Hepatic stellate cell (primary cell): ENCODE data around the gene MANEAL.

Experiments
- DNase-seq: peaks from one replicate; pipeline ENCODE4 v3.0.0; 2011; ENCODE audit warnings: low spot score

MANEAL gene

GRCh38 chr1:37828410-37829074 is 34.9 kb downstream of the MANEAL start:
- DNase-seq, result no peak

DNA sequence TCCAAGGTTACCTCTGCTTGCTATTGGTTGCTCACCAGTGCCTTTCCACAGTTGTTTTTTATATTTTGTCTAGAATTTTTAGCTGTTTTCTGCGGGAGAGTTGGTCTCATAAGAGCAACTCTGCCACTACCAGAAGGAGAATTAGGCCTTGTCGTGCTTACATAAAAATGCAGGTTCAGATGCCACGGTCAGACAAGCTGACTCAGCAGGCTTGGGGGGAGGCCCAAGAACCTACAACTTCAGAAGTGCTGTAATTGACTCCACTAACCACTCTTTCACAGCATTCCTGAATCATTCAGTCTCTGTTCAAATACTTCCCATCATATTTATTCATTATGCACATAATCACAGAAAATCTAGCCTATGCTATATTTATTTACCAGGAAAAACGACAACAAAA is 37.5 kb downstream of the MANEAL start:
- no peak for DNase-seq

- DNase-seq, result no peak
Observed at GRCh38 chr1:37831809-37832208, 38.2 kb downstream of the MANEAL start.

DNA sequence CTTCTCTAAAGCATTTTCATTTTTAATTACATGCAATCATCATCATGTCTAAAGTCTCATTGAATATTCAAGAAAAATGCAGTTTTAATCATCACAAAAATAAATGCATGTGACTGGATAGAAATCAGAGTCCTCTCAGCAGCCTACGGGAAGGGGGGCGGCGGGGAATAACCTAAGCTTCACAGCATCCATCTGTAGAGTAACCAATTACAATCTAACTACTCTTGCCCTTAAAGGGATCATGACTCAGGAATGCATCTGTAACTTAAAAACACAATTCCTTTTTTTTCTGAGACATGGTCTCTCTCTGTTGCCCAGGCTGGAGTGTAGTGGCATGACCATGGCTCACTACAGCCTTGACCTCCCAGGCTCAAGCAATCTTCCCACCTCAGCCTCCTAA is 43.1 kb downstream of the MANEAL start:
- no peak for DNase-seq

- DNase-seq, result no peak
Observed at GRCh38 chr1:37839676-37840075, 46.0 kb downstream of the MANEAL start.

- no peak for DNase-seq
Observed at GRCh38 chr1:37840711-37841110, 47.1 kb downstream of the MANEAL start.

- DNase-seq, result no peak
Observed at GRCh38 chr1:37841652-37842051, 48.0 kb downstream of the MANEAL start.

GRCh38 chr1:37844536-37844935 is 50.9 kb downstream of the MANEAL start:
- no peak for DNase-seq

- no peak for DNase-seq
Observed at GRCh38 chr1:37845049-37845646, 51.5 kb downstream of the MANEAL start.

DNA sequence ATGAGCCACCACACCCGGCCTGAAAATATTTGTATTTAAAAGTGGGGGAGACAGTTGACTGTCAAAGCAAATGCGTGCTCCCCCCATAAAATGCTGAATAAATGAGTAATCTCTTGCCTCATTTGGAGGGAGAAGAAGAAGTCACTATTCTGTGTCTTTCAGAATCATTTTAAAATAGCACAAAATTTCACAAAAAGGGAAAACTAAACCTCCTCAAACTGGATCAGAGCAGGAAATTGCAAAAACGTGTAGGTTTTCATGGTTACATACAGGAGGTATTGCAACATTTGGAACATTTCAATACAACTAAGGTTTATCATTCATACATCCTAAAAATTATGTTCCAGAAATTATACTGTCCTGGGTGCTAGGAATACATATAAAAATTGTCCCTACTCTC is 52.1 kb downstream of the MANEAL start:
- DNase-seq, result no peak

DNA sequence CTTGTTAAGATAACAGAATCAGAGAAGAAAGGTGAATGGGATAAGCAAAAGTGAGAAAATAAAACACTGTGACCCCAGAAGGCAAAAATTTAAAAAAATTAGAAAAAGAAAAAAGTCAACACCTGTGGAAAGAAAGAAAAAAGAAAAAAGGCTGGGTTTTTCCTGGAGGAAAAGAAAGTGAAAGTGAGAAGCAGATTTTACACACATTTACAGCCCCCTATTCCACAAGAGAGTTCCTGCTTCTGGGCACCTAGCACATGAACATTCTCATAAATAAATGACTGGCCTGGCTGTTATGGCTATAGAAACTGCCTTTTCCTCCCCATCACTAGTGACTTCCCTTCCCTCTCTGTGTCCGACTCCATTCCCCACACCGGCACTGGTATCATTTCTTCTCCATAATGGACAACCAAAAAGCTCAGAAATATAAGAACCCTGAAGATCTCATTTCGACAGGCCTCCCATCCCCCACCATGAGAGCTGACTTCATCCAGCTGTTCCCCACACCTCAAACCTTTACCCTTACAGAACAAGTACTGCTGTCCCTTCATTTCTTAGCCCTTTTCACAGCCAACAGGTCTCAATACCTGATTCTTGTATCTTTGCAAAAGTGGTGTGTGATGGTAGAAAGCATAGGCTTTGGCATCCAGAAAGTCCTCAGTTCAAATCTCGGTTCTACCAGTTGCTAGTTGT is 53.1 kb downstream of the MANEAL start:
- DNase-seq, result no peak

- DNase-seq, result no peak
Observed at GRCh38 chr1:37849480-37849879, 55.8 kb downstream of the MANEAL start.

DNA sequence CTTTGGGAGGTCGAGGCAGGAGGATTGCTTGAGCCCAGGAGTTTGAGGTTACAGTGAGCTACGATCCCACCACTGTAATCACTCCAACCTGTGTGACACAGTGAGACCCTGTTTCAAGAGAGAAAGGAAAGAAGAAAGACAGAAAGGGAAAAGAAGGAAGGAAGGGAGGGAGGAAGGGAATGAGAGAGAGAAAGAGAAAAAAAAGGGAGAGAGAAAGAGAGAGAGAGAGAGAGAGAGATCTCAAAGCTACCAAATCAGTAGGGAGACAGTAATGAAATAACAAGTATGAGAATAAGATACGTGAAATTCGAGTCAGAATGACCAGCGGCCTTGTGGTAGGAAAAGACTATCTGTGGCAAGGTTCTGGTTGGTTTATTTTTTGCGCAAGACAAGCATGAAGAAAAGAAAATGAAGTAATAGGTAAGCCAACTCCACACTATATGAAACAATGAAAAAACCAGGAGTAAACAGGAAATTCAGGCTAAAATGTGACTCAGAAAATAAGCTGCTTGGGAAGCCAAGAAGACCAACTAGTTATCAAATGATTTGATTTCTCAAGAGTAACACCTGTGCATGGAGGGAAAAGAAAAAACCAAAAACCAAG is 56.8 kb downstream of the MANEAL start:
- no peak for DNase-seq
